ENCODE data around the gene GLTP.

GRCh38 chr12:109860977-109861376, 19.4 kb downstream of the GLTP start:
- TF ChIP-seq, protein P1, sequence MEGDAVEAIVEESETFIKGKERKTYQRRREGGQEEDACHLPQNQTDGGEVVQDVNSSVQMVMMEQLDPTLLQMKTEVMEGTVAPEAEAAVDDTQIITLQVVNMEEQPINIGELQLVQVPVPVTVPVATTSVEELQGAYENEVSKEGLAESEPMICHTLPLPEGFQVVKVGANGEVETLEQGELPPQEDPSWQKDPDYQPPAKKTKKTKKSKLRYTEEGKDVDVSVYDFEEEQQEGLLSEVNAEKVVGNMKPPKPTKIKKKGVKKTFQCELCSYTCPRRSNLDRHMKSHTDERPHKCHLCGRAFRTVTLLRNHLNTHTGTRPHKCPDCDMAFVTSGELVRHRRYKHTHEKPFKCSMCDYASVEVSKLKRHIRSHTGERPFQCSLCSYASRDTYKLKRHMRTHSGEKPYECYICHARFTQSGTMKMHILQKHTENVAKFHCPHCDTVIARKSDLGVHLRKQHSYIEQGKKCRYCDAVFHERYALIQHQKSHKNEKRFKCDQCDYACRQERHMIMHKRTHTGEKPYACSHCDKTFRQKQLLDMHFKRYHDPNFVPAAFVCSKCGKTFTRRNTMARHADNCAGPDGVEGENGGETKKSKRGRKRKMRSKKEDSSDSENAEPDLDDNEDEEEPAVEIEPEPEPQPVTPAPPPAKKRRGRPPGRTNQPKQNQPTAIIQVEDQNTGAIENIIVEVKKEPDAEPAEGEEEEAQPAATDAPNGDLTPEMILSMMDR (IDR thresholded peaks at IDR 0.05): no peak
- no peak for TF ChIP-seq POLR2A (IDR thresholded peaks at IDR 0.05)
- TF ChIP-seq POLR2AphosphoS5 (IDR thresholded peaks at IDR 0.05): no peak
- no peak for TF ChIP-seq EP300 (IDR thresholded peaks at IDR 0.05; ENCODE audit: low read depth)
